HG02588 (cell line): Measurements from ENCODE around the gene DNTT.
"Not testable (repeated sequence)": the region's sequence is repeated elsewhere in the genome, so short reads cannot be mapped to it uniquely, and the experiment has no call there.

Experiments
- ATAC-seq: cut with Tn5 transposase; IDR thresholded peaks from one replicate; pipeline ENCODE4 v1.9.1; 2021; ENCODE audit warnings: mild to moderate bottlenecking, moderate library complexity; ENCODE audit not compliant: unreplicated experiment

Gene DNTT

GRCh38 chr10:96305019-96305418, 785 bp downstream of the DNTT start:
- ATAC-seq, result no peak

GRCh38 chr10:96306516-96306915, 2.3 kb downstream of the DNTT start:
- no peak for ATAC-seq

DNA sequence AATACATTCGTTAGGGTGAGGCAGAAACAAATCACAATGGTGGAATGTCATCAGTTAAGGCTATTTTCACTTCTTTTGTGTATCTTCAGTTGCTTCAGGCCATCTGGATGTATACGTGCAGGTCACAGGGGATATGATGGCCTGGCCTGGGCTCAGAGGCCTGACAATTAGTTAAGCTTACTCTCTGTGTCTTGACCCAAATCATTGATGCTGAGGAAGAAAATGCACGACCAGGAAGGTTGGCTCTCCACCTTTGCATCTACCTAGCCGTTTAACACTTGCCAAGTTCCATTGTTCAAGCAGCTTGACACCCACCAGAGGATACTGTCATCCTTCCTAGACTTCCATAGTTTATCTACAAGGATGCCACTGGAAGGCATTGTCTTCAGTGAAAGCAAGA, 4.6 kb downstream of the DNTT start:
- not testable (repeated sequence) for ATAC-seq

DNA sequence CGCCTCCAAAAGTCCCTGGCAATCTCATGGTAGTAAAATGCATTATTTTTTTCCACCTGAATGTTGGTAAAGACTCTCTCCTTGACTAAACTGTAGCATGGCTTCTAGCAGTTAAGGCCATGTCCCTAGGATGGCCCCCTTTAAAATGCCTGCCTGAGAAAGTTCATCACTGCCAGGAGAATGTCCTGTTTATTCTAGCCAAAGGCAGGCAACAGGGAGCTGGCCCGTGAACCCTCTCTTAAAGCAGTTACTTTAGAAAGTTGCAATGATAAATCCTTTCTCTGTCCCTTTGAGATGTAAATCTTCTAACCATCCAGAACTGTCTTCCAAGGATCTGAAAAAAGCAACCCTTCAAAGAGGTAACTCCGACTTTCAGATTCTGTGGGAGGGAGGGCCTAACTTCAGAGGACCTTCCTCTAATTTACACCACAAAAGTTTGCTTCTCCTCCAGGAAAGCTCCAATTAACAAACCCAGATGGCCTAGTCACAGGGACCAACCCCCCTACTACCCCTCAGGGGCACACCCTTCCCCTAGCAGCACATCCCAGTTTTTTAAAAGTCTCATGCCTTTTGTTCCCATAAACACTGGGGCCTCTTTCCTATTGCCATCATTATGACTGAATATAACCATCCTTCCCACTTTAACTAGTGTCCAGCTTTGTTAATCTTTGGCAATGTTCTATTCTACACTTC, 5.5 kb downstream of the DNTT start:
- ATAC-seq, result no peak

- ATAC-seq, result no peak
These were observed 6.1 kb downstream of the DNTT start for GRCh38 chr10:96310321-96310669.

- no peak for ATAC-seq
These were observed 7.0 kb downstream of the DNTT start for GRCh38 chr10:96311180-96311715.

DNA sequence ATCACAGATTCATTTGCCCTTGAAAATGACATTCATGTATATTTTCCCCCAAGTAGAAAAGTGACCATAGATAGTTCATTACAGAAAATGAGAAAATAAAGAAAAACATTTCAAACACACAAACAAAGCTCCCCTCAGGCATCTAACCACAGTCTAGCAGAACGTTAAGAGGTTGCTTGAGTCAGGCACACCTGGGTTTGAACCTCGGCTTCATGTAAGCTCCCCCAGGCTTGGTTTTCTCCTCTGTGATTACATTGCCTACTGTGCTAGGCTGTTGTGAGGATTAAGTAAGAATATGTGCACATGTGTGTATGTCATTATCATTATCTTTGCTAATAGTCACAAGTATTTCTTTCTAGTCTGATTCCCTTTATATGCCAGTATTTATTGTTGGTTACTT, 9.1 kb downstream of the DNTT start:
- no peak for ATAC-seq

DNA sequence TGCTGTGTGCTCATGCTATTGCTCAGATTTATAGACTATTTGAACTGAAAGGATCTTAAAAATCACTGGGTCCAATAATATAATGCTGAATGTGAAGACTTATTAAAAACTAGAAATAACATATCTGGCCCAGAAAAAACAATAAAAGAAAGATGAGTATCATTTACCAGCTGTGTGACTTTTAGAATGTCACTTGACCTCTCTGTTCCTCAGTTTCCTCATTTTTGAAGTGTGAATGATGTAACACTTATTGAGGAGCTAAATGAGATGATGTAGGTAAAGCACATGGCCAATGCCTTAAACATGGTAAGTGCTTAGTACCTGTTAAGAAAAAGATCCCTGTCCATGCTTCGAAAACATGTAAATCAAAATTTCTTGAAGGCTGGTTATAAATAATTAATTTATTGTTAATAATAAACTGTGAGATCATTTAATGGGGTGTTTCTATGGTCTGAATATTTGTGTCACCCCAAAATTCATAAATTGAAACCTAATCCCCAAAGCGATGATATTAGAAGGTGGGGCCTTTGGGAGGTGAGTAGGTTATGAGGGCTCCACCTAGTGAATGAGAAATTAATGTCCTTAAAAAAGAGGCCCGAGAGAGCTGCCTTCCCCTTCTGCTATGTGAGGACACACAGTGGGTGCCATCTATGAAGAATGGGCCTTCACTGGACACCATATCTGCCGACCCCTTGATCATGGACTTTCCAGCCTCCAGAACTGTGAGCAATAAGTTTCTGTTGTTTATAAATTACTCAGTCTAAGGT, 13.0 kb downstream of the DNTT start:
- no peak for ATAC-seq

DNA sequence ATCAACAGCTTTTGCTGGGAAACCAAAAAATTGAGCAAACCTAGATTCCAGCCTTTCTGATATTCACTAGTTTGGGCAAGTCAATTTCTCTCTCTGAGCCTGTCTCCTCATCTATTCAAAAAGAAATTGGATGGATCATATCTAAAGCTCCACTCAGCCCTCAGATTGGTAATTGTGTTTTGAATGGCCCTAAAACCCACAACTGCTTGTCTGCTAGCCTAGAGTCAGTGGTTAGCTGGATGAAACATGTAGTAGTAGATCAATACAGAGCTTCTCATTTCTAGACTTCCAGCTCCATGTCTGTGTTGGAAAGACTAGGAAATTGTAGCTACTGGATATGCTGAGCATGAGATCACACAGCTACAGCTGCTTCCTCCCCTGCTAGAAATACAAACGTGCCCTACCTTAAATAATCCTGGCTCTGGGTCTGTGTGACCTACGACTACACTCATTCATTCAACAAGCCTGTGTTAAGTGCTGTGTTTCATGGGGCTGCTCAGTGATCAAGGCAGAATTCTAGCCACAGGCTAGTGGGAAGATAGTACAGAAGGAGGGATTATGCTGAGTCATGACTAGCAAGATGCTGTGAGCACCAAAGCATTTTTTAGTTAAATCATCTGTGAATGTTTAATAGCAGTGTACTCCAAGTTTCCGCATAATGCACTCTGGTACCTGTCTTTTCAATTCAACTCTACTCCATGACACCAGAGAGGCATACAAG, 15.7 kb downstream of the DNTT start:
- ATAC-seq, result no peak

GRCh38 chr10:96321822-96322221, 17.6 kb downstream of the DNTT start:
- ATAC-seq, result no peak

DNA sequence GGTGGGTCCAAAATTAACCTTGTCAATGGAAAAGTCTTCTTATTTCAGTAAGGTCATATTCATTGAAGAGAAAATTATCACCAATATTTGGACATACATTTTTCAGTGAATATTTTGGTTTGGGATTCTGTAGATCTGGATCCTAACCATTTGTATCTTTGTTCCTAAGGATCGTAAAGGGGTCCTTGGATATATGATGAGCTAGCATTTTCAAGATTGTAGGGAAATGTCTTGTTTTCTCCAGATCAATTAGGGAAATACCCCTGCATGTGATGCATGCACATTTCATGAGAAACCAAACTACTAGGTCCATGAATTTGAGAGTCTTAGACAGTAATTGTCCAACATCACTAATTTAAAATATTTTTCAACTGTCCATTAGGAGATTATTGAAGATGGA, 18.0 kb downstream of the DNTT start:
- no peak for ATAC-seq

GRCh38 chr10:96324447-96324846, 20.2 kb downstream of the DNTT start:
- ATAC-seq, result no peak

DNA sequence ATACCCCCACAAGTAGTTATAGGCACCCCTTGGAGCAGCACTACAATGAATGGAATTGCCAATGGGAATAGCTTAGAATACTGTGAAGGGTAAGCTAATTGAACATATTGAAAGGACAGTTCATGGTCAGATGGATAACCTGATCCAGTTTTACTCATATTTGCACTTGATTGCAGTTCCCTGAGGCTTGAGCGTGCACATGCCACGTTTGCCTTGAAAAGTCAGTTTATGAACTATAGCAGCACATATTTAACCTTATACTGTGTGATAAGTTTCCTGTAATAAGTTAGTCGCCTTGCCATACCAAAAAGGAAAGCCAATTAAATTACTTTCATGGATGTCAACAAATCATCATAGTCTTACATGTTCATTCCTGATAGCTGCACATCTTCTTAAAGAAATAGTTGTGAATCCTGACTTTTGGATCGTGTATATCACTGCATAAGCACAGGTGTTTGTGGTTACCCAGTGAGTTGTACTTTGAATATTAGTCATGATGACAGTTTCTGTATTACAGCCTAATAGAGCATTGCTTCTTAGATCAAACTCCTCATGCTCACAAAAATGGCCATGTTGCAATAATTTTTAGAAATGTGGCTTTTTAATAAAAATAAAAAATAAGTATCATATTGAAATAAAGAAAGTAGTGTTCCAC, 21.6 kb downstream of the DNTT start:
- peak; percentile 94 for ATAC-seq

DNA sequence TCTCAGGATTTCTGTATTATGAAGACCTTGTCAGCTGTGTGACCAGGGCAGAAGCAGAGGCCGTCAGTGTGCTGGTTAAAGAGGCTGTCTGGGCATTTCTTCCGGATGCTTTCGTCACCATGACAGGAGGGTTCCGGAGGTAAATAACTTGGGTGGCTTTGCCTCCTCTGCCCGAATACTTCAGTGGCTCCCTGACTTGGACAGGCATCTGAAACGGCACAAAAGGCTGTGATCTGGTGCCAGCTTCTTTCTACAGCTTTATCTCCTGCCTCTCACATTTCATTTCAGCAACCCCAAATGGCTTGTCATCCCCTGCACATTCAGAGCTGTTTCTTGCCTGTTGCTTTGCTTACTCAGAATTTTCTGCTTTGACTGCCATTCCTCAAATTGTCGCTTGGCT, 23.2 kb downstream of the DNTT start:
- ATAC-seq, result no peak

DNA sequence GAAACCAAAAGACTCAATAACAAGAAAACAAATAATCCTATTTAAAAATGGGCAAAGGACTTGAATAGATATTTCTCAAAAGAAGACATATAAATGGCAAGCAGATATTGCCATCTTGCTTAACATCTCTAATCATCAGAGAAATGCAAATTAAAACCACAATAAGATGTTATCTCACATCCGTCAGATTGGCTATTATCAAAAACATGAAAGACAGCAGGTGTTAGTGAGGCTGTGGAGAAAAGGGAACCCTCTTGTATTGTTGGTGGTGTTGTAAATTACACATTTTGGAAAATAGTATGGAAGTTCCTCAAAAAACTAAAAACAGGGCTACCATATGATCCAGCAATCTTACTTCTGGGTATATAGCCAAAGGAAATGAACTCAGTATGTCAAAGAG, 28.9 kb downstream of the DNTT start:
- no peak for ATAC-seq

DNA sequence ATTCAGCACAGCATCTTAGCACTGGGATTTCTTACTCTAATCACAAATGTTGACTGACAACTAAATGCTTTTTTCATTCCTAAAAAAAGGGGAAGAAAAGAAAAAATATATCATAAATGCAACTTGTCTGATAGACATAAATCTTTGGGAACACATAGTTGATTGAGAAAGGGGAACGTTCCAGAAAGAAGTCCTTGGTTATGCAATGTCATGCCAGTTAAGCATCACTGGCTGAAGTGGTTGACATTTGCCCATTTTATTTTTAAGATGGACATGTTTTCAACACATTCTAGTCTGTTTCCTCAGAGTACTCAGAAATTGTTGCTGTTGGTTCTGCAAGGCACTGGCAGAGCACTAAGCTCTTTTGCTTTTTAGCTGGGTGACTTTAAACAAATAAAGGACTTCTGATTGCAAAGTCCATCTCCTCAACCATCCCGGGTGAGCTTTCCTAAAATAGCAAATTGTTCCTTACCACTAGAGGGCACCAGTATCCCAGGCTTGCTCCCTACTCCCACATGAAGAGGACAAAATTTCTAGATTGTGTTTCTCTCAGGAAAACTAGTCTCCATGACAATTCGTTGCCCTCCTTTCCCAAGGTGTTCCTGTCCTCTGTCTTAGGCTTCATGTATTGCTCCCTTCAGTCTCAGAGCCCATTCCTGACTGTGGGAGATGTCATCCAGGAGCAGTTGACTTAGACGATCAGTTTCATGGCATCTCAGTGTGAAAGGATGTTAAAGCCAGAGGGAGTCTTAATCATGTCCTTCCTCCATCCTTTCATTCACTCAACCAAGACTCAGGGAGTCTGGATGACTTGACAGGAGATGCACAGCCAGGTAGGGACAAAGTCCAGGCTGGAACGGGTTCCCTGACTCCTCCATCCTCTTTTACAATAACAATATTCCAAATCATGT, 30.6 kb downstream of the DNTT start:
- no peak for ATAC-seq

GRCh38 chr10:96337106-96337505, 32.9 kb downstream of the DNTT start:
- no peak for ATAC-seq

- ATAC-seq, result no peak
These were observed 34.2 kb downstream of the DNTT start for GRCh38 chr10:96338279-96338925.

- no peak for ATAC-seq
These were observed 35.1 kb downstream of the DNTT start for GRCh38 chr10:96339383-96339782.
